Measurements from ENCODE around the gene CLCN4.

GRCh38 chrX:10159145-10159468 lies 2.3 kb downstream of the CLCN4 start:
- TF ChIP-seq CTCF (IDR thresholded peaks at IDR 0.05) (no peak), ZFX (IDR thresholded peaks at IDR 0.05; ENCODE audit: borderline replicate concordance) (no peak)

Data from 22Rv1 (cell line).